Measurements from ENCODE around the gene WDR64. TPM values are rescaled to one million over a fixed set of nuclear protein-coding genes. Genes with fewer than 3 reads are reported as not detected.

Gene WDR64
- total RNA-seq, 4 donors from 2014 or later = not detected

DNA sequence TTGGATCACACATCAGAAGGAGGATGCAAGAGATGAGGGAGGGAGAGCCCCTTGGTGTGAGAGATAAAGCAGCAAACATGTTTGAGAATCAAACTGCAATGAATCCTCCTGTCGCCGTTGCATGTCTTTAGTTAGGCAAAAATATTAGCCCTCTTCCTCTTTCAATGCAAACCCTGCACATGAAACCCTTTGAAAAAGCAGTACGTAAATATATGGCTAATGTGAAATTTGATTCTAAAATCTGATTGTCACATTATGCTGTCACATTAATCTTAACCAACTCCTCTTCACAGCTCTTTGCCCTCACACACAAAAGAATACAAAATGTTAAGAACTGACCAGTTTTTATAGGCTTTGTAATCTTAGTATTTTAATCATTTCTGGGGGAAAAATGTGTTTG, 63.4 kb downstream of the WDR64 start:
- no peaks in the 10 kb centered on the region for H3K4me1 ChIP-seq
- H3K36me3 ChIP-seq = no peaks in the 10 kb centered on the region
- no peak for DNase-seq (ENCODE audit: low spot score in 2 of 2)
- WGBS = 81% methylated on average over 3 of the region's 3 CpGs
- H3K9me3 ChIP-seq = no peaks in the 10 kb centered on the region
- H3K27ac ChIP-seq = no peak overlapping the region
- no peaks in the 10 kb centered on the region for H3K27me3 ChIP-seq
- no peak overlapping the region for H3K4me3 ChIP-seq
- TF ChIP-seq POLR2A (IDR thresholded peaks at IDR 0.05) (no peak), EP300 (IDR thresholded peaks at IDR 0.05) (no peak), POLR2AphosphoS5 (IDR thresholded peaks at IDR 0.05) (no peak)
- TF ChIP-seq, protein P1, sequence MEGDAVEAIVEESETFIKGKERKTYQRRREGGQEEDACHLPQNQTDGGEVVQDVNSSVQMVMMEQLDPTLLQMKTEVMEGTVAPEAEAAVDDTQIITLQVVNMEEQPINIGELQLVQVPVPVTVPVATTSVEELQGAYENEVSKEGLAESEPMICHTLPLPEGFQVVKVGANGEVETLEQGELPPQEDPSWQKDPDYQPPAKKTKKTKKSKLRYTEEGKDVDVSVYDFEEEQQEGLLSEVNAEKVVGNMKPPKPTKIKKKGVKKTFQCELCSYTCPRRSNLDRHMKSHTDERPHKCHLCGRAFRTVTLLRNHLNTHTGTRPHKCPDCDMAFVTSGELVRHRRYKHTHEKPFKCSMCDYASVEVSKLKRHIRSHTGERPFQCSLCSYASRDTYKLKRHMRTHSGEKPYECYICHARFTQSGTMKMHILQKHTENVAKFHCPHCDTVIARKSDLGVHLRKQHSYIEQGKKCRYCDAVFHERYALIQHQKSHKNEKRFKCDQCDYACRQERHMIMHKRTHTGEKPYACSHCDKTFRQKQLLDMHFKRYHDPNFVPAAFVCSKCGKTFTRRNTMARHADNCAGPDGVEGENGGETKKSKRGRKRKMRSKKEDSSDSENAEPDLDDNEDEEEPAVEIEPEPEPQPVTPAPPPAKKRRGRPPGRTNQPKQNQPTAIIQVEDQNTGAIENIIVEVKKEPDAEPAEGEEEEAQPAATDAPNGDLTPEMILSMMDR (IDR thresholded peaks at IDR 0.05) = no peak

DNA sequence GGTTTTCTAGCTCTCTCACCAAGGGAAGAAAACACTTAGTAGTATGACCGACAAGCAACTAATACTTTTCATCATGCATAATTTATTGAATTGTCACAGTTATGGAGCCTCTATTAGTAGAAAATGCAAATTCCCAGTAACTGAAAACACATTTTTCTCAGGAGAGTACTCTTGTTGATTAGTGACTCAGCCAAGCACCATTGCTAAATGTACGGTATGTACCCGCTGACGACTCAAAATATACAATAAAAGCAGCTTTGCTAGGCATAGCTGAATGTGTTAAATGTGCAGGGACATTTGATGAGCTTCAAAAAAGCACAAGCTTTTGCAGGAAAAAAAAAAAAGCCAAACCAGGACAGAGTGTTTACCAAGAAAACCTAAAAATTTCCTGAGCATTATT, 63.9 kb downstream of the WDR64 start:
- 80% methylated on average over 4 of the region's 4 CpGs for WGBS
- no peak overlapping the region for H3K27ac ChIP-seq
- H3K4me3 ChIP-seq = no peak overlapping the region
- no peaks in the 10 kb centered on the region for H3K9me3 ChIP-seq
- no peak for DNase-seq (ENCODE audit: low spot score in 2 of 2)
- no peaks in the 10 kb centered on the region for H3K4me1 ChIP-seq
- H3K36me3 ChIP-seq = no peaks in the 10 kb centered on the region
- TF ChIP-seq EP300 (IDR thresholded peaks at IDR 0.05) = no peak
- TF ChIP-seq POLR2A (IDR thresholded peaks at IDR 0.05) = no peak
- TF ChIP-seq POLR2AphosphoS5 (IDR thresholded peaks at IDR 0.05) = no peak
- TF ChIP-seq, protein P1 (IDR thresholded peaks at IDR 0.05) = no peak
- H3K27me3 ChIP-seq = no peaks in the 10 kb centered on the region

DNA sequence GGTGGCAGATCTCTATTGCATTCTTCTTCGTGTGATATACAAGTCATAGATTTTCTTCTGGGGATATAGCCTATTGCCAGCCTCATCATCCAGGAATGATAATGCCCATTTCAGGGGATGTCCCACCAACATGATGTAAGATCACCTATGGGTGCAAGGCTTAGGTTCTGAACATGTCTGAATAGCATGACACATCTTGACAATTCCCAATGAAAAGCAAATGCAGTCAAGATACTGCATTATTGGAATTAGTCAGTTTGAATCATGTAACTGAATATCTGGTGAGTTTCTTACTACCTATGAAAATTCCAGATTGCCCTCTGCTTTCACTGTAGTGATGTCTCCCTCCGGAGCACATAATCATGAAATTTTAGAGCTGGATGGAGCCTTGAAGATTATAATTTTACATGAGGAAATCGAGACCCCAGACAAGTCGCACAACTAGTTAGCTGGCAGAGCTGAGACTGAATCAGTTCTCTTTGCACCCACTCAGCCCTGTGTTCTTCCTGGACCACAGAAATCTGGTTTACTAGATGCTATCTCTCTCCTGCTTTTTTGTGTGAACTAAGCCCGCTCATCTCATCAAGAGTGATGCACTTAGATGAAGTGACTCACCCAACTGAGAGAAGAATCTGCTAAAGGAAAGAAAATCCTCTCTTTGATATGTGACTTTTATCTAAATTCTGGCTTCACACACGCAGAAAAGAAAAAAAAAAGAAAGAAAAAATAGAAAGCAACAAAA, 65.0 kb downstream of the WDR64 start:
- Histone ChIP-seq H3K9me3 (no peaks in the 10 kb centered on the region), H3K36me3 (no peaks in the 10 kb centered on the region), H3K27me3 (no peaks in the 10 kb centered on the region), H3K27ac (no peak overlapping the region), H3K4me3 (no peak overlapping the region), H3K4me1 (no peaks in the 10 kb centered on the region)
- TF ChIP-seq EP300 (IDR thresholded peaks at IDR 0.05) = no peak
- no peak for TF ChIP-seq POLR2AphosphoS5 (IDR thresholded peaks at IDR 0.05)
- no peak for TF ChIP-seq POLR2A (IDR thresholded peaks at IDR 0.05)
- TF ChIP-seq, protein P1 (IDR thresholded peaks at IDR 0.05) = no peak
- DNase-seq (ENCODE audit: low spot score in 2 of 2) = no peak
- WGBS = 70% methylated on average over 6 of the region's 6 CpGs

DNA sequence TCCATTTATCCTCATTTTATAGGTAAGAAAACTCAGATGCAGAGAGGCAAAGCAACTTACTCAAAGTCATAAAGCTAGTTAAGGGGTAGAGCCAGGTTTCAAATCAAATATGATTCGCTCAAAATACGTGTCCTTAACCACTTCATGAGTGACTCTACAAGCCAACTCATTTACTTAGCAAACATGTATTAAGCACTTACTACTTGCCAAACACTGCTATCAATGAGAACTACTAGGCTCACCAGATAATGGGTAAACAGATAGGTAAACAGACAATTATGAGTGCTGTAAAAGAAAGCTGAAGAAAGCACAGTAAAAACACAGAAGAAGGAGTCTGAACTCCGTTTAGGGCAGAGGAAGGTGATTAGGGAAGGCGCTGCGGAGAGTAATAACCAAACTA, 65.9 kb downstream of the WDR64 start:
- Histone ChIP-seq H3K27me3 (no peaks in the 10 kb centered on the region), H3K27ac (no peak overlapping the region), H3K36me3 (no peaks in the 10 kb centered on the region), H3K4me3 (no peak overlapping the region), H3K9me3 (no peaks in the 10 kb centered on the region), H3K4me1 (no peaks in the 10 kb centered on the region)
- WGBS = 77% methylated on average over 5 of the region's 5 CpGs
- TF ChIP-seq POLR2AphosphoS5 (IDR thresholded peaks at IDR 0.05) (no peak), POLR2A (IDR thresholded peaks at IDR 0.05) (no peak), EP300 (IDR thresholded peaks at IDR 0.05) (no peak)
- TF ChIP-seq, protein P1 (IDR thresholded peaks at IDR 0.05) = no peak
- DNase-seq (ENCODE audit: low spot score in 2 of 2) = no peak

DNA sequence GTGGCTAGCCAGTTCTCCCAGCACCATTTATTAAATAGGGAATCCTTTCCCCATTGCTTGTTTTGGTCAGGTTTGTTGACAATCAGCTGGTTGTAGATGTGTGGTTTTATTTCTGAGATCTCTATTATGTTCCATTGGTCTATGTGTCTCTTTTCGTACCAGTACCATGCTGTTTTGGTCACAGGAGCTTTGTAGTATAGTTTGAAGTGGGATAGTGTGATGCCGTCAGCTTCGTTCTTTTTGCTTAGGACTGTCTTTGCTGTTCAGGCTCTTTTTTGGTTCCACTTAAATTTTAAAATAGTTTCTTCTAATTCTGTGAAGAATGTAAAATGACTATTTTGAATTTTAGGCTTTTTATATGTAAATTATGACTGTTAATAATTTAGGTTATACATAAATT, 68.9 kb downstream of the WDR64 start:
- no peak overlapping the region for H3K4me3 ChIP-seq
- TF ChIP-seq, protein P1 (IDR thresholded peaks at IDR 0.05) = no peak
- TF ChIP-seq POLR2A (IDR thresholded peaks at IDR 0.05) (no peak), POLR2AphosphoS5 (IDR thresholded peaks at IDR 0.05) (no peak), EP300 (IDR thresholded peaks at IDR 0.05) (no peak)
- H3K4me1 ChIP-seq = no peaks in the 10 kb centered on the region
- DNase-seq (ENCODE audit: low spot score in 2 of 2) = no peak
- H3K27ac ChIP-seq = no peak overlapping the region
- H3K9me3 ChIP-seq = no peaks in the 10 kb centered on the region
- WGBS = 93% methylated on average over 3 of the region's 3 CpGs
- H3K27me3 ChIP-seq = no peaks in the 10 kb centered on the region
- no peaks in the 10 kb centered on the region for H3K36me3 ChIP-seq
